Measurements from ENCODE around the gene AFF3. TPM values are rescaled to one million over a fixed set of nuclear protein-coding genes. Genes with fewer than 3 reads are reported as not detected.
A peak's percentile ranks its signal among the peaks of the same experiment; 100 is the strongest.

Gene AFF3
- total and polyA plus RNA-seq, 8 donors = 16.4 to 42.0 (median 21.4) TPM

- DNase-seq = no peak
- intact Hi-C loops (cut with DNase I) = no loop called here
- Histone ChIP-seq H3K4me3 (no peak overlapping the region), H3K27me3 (no peaks in the 10 kb centered on the region), H3K9me3 (no peaks in the 10 kb centered on the region), H3K4me1 (peaks cover 0 to 9% of the 10 kb centered on the region in 2 donors), H3K27ac (no peak overlapping the region), H3K36me3 (no peaks in the 10 kb centered on the region)
- no peak for TF ChIP-seq CTCF (IDR thresholded peaks at IDR 0.05)
- ATAC-seq = no peak
Observed at GRCh38 chr2:100185516-100185915, 43.1 kb upstream of the AFF3 start.

GRCh38 chr2:100185105-100185504 is 42.7 kb upstream of the AFF3 start:
- ATAC-seq (no peak), DNase-seq (no peak)
- H3K4me1 ChIP-seq = peaks cover 0 to 9% of the 10 kb centered on the region in 2 donors
- TF ChIP-seq CTCF (IDR thresholded peaks at IDR 0.05) = no peak
- H3K4me3 ChIP-seq = no peak overlapping the region
- H3K27ac ChIP-seq = no peak overlapping the region
- intact Hi-C loops (cut with DNase I) = no loop called here
- no peaks in the 10 kb centered on the region for H3K9me3 ChIP-seq
- no peaks in the 10 kb centered on the region for H3K27me3 ChIP-seq
- no peaks in the 10 kb centered on the region for H3K36me3 ChIP-seq

DNA sequence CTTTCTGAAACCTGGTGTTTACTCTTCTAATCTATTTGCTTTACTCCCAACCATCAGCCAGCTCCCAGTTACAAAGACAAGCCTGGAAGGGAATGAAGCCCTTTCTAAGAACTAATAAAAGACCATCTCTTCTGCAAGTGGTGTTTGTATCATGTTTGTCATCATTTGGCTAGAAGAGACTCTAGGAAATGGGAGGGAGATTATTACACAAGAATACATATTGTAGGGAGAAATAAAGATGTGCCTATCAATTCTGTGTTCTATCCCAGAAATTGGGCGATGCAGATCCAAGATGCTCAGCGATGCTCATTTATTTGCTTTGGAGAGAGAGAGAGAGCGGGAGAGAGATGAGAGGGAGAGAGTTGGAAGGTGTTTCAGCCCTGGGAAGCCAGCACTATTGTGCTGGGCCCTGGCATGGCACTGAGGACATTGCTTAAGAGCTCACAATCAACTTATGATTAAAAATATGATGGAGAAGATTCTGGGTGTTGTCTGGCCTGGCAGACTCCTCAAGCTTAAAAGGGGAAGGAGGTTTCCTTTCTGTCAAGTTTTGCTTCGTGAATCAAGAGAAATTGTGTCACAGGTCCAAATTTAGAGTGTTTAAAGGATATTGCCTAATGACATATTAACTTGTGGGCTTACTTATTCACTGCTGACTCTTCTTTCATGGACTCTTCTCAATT is 41.8 kb upstream of the AFF3 start:
- Histone ChIP-seq H3K27ac (no peak overlapping the region), H3K9me3 (no peaks in the 10 kb centered on the region), H3K4me3 (no peak overlapping the region), H3K4me1 (peaks cover 0 to 9% of the 10 kb centered on the region in 2 donors), H3K27me3 (no peaks in the 10 kb centered on the region), H3K36me3 (no peaks in the 10 kb centered on the region)
- intact Hi-C loops (cut with DNase I) = no loop called here
- no peak for TF ChIP-seq CTCF (IDR thresholded peaks at IDR 0.05)
- ATAC-seq (no peak), DNase-seq (no peak)

GRCh38 chr2:100182494-100183361 is 40.3 kb upstream of the AFF3 start:
- Histone ChIP-seq H3K27me3 (no peaks in the 10 kb centered on the region), H3K9me3 (no peaks in the 10 kb centered on the region), H3K4me1 (peaks cover 0 to 9% of the 10 kb centered on the region in 2 donors), H3K36me3 (no peaks in the 10 kb centered on the region), H3K27ac (no peak overlapping the region), H3K4me3 (no peak overlapping the region)
- peak in 1 of 4 donors; percentile 35 for DNase-seq
- TF ChIP-seq CTCF (IDR thresholded peaks at IDR 0.05) = no peak
- intact Hi-C loops (cut with DNase I) = no loop called here
- ATAC-seq = no peak

DNA sequence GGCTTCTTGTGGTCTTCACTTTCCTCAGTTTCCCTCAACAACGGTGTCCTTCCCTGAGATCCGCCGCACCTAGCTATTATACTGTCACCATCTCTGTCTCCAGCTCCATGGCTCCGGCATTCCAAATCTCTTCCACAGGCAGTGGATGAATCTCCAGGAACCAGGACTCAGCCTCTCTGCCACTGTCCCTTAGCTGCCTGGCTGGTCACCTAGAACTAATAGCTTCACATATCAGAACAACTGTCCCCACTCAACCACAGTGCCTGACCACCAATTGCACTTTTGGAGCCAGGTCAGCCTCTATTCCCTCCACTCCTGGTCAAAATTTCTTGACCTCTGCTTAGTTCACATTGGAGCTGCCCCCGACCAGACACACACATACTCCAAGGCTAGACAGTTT is 38.1 kb upstream of the AFF3 start:
- H3K36me3 ChIP-seq = no peaks in the 10 kb centered on the region
- ATAC-seq = no peak
- no peak for DNase-seq
- intact Hi-C loops (cut with DNase I) = no loop called here
- H3K9me3 ChIP-seq = no peaks in the 10 kb centered on the region
- no peak for TF ChIP-seq CTCF (IDR thresholded peaks at IDR 0.05)
- no peak overlapping the region for H3K27ac ChIP-seq
- H3K4me3 ChIP-seq = no peak overlapping the region
- peaks cover 0 to 9% of the 10 kb centered on the region in 2 donors for H3K4me1 ChIP-seq
- no peaks in the 10 kb centered on the region for H3K27me3 ChIP-seq

Measured in left lung (tissue), 10 donors.